DMS79 (cell line): ENCODE data around the gene CTNND2.
"Not testable (repeated sequence)": the region's sequence is repeated elsewhere in the genome, so short reads cannot be mapped to it uniquely, and the experiment has no call there.

Source experiments
- DNase-seq: peaks from one replicate; lab custom pipeline; 2025; lab: John Stamatoyannopoulos, UW

Gene CTNND2

DNA sequence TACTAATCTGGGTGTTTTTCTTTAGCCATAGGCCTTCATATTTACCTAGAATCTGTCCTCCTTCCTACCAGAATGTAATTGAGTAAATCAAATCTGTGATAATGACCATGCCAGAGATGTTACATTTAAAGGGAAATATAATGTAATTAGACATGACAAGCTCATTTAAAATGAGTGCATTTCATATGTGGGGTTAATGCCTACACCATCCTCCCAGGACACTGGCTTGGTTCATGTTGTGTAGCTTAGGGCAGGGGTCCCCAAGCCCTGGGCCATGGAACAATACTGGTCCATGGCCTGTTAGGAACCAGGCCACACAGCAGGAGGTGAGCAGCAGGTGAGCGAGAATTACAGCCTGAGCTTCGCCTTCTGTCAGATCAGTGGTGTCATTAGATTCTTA lies 866.3 kb downstream of the CTNND2 start:
- DNase-seq: no peak

DNA sequence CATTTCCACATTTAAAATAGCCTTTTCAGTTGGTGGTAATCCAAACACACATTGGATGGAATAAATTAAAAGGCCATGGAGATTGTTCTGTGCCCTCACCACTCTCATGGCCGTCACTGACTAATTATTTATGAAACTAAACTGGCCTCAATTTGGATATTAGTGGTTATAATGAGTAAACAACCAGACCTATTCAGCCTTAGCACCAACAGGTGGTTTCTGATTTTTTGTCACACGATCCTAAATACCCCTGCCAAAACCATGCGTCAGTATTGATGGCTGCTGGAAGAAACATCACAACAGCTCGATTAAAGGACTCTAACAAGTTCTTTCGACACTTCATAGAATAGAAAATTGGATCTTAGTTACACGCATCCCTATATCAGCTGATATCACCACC lies 867.2 kb downstream of the CTNND2 start:
- DNase-seq: no peak

DNA sequence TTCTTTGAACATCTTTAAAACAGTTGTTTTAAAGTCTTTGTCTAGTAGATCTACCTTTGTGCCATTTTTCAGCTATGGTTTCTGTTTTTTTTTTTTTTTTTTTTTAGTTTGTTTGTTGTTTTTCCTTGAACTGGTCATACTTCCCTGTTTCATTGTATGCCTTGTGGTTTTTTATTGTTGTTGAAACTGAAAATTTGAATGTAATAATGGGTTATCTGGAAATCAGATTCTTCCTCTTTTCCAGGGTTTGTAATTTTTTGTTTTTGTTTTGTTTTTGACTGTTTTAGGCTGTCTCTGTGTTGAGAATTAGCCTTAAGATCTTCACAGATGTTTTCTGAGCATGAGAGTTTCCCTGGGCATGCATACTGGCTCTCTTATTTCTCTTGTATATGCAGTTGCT lies 873.6 kb downstream of the CTNND2 start:
- no peak for DNase-seq

DNA sequence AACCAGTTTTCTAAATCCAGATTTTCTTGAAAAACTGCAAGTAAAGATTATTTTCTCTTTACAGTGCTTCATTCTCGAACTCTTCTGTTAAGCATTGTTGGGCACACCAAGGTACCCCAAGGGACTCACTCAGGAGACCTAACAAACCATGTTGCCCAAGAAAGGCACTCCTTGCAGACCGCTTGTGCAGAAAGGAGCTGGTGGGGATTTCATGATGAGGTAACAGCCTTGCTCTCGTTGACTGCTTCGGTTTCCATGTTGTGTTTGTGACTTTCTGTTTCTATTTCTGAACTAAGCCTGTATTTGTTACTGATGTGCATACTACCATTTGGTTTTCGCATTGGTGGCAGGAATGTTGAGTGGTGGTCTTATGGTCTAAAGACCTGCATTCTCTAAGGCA lies 876.6 kb downstream of the CTNND2 start:
- DNase-seq: no peak

DNA sequence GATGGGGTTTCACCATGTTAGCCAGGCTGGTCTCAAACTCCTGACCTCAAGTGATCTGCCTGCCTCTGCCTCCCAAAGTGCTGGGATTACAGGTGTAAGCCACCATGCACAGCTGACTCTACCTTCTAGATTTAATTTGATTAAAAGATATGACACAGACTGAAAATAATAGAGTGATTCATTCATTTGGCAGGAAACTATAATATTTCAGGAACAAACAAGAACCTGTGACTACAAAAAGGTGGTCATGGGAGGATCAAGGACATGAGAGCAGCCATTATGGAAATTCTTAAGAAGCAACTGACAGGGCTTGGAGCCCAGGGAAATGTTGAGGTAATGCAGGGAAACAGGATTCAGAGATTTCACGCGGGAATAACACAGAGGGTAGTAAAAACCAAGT lies 877.7 kb downstream of the CTNND2 start:
- no peak for DNase-seq

DNA sequence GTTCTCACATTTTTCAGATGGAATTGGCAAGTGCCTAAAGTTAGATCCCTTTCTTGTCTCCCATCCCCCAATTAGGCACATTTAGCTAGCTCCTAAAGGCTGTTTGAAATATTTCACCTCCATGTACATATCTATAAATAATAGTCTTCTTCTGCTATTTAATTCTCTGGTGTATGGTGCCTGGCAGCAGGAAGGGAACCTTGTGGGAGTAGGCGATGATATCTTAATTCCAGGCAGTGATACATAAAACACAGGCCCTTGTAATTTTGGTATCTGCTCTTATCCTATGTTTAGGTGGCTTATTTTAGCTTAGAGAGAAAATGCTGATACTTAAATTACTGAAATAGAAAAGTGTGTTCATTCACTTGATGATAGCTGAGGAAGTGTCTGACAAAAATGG lies 880.3 kb downstream of the CTNND2 start:
- DNase-seq: no peak

DNA sequence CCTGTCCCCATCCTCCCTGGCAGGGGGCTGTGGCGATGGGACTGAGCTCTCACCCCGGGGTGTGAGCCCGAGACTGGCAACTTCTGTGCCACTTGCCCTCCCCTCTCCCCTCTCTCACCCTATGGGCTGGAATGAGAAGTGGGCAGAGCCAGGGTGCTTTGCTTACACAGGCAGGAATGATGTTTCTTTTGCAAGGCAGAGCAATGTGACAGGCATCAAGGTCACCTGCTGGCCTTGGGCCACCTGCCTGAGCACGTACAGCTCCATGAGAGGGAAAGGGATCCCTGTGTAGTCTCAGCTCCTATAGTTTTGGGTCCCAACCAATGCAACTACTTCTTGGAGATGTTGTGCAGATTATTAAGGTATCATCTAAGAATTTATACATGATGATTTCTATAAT lies 890.5 kb downstream of the CTNND2 start:
- no peak for DNase-seq

DNA sequence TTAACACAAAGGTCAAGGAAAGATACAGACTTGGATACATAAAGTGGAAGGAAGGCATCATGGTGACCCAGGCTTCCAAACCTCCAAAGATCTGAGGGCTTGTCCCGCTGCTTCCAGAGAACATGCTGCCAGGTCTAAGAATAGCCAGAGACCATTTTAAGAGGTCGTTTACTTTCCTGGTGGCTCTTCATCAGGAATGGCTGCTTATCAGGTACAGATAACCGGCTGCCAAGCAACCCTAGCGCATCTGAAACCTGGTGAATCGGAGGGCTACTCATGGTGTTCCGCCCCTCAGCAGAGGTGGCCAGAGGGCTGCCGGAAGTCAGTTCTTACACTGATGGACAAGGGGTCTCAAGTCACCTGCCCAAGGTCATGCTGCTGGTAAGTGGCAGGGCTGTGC lies 892.0 kb downstream of the CTNND2 start:
- no peak for DNase-seq

DNA sequence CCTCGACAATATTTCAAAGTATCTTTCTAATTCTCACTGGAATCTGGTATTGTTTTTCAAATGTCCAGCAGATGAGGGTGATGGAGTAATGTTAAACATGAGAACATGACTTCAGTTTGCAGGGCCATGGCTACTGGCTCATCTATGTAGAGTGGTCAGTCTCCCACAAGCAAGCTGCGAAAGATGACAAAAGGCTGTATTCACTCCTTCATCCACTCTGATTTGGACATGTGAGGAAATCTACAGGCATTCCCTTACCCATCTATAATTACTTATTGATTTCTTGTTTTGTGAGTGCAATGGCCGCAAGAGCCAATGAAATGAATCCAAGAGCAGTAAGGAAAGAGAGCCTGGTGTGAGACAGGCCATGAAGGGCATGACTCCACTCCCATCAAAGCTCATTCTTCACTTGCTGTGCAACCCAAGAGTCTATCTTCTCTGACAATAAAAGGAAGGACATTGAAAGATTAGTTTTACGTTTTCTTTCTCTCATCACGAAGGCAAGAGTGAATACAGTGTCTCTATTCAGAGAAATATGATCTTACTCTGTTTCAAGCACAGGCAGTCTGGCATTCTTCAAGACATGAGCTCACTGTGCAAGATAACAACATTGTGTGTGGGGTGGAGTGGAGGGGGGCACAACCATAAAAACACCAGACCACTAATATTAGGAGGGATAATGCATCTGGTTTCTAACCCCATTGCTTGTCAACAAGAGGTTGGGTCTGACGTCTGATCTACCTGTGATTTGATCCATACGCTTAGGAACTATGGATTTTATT lies 893.6 kb downstream of the CTNND2 start:
- no peak for DNase-seq

DNA sequence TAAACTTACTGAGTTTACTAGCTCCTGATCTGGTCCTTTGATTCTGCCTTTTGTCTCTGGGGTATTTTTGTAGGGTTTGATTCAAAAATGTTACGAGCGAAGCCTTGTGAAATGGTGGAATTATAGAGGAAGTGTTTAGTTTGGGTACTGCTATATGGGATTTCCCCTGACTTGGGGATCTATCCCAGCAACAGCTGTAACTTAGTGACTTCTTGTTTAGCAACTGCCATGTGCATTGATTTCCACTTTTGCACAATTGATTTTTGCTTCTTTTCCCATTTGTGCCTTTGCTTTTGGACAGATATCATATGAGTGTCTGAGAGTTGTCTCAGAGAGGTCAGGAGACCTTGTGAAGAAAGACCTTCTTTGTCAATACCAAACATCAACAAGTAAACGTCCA lies 894.7 kb downstream of the CTNND2 start:
- DNase-seq: no peak

DNA sequence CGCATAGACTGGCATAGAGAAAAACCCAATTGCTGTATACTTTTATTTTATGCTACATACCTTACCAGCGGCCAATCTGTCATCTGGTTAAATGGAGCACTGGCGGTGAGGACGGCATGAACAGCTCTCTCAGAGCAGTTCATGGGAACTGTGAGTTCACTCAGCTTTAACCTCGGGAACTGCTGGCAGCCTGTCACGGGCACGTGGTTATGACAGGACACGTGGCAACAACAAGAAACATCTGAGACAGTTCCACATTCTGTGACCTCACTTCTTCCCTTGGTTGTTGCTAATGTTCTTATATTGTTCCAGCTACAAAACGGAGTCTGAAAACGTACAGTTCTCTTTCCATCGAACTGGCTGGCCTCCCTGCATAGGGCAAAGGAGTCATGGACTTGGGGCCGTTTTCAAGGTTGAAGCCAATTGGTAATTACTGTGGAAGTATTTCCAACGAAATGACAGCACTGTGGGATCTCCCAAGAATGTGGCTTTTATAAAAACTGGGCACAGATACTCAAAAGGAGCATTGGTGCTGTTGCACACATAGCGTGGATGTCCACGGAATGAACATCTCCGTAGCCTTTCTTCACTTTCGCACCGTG lies 896.9 kb downstream of the CTNND2 start:
- DNase-seq: no peak

DNA sequence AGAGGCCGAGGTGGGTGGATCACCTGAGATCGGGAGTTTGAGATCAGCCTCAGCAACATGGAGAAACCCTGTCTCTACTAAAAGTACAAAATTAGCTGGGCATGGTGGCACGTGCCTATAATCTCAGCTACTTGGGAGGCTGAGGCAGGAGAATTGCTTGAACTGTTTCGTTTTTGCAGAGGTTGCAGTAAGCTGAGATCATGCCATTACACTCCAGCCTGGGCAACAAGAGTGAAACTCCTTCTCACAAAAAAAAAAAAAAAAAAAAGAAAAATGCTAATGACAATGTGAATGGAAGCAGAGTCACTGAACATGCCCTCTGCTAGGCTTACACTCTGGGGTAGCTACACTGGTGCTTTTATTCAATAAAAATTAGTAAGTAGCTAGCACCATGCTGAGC lies 899.7 kb downstream of the CTNND2 start:
- DNase-seq: not testable (repeated sequence)

DNA sequence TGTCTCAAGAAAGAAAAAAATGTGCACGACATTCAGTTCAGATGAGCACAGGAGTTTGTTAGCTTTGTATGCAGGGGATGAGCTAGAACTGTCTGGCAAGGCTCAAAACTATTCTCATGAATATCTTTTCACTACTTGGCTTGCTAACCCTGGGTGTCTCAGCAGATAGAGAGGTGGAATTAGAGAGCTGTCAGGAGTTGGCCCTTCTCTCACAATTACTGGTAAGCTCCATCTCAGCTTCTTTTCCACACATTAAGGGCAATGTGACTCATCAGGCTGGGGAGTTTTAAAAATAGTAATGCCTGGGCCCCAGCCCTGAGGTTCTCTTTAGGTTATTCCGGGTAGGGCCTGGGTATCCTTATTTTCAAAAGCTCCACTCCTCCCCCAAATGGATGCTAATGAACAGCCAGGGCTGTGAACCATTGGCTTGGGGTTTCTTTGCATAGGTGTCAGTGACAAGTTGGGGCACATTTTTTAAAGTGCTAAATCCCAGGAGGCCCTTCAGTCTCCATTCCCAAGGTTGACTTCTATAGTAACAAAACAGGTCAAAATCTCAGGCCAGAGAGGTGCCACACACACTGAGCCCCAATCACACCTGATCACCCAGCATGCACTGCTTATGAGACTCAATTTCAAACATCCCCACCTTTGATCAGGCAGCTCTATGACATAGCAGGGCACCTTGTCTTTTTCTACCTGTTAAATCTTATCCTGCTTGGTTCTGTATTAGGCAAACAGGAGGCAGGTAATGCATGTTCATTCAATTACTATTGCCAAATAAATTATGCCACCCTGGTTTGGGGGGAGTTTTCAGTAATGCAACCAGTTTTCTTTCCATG lies 903.5 kb downstream of the CTNND2 start:
- no peak for DNase-seq

DNA sequence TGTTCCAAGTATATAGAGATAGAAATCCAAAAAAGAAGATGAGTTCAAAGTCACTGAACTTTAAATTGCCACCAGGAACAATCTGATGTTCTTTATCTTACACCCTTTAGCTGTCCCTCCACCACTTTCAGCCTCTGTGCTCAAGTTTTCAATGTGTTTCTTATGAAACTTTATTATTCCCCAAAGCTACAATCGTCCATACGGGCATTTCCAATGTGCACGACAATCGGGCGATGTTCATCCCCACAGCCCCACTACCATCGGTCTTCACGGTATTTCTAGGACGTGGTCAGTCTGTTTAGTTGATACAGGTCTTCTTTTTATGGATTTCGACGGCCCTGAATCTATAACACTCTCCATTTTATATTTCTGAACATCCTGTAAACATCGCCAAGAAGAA lies 904.5 kb downstream of the CTNND2 start:
- no peak for DNase-seq

DNA sequence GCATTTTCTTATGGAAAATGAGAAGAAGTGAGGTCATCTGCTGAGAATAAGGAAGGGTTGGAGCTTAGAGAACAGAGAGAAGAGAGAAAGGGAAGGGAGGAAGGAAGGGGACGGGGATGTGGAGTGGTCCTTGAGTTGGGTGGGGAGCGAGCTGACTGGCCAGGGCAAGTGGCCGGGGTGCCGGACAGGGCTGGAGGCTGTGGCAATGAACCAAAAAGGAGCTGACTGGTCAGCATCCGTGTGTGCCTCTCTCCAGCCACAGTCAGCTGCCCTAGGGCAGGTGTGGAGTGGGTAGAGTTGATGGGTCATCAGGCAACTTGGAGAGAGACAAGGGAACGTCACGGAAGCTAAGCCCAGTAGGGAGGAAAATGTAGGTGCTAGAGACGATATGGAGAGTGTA lies 908.4 kb downstream of the CTNND2 start:
- no peak for DNase-seq

DNA sequence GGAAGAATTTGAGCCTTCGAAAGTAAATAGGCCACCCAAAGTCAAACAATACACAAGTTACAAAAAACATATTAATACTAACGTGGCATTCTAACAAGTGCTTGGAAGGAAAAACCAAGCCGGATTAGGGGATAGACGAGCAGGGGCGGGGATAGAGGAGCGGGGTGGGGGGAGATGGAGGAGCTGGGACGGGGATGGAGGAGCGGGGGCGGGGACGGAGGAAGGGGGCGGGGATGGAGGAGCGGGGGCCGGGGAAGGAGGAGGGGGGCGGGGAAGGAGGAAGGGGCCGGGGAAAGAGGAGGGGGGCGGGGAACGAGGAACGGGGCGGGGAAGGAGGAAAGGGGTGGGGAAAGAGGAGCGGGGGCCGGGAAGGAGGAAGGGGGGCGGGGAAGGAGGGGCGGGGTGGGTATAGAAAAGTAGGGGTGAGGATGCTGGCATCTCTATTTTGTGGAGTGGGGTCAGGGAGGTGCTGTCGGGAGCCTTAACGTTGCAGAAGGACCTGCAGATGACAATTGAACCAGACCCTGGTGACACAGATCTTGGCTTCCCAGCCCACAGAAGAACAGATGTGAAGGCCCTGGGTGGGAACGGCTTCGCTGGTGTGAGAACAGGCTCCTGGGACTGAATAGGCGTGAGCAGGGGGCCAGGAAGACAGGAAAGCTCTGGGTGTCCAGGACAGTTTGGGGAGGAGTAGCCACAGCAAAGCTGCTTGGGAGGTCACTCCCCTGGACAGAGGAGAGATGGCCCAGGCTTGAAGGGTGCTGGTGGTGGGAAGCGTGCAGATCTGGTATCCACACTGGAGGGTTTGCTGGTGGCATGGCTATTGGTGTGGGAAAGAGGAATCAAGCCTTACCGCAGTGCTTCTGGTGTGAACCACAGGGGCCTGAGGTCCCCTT lies 909.9 kb downstream of the CTNND2 start:
- DNase-seq: no peak

DNA sequence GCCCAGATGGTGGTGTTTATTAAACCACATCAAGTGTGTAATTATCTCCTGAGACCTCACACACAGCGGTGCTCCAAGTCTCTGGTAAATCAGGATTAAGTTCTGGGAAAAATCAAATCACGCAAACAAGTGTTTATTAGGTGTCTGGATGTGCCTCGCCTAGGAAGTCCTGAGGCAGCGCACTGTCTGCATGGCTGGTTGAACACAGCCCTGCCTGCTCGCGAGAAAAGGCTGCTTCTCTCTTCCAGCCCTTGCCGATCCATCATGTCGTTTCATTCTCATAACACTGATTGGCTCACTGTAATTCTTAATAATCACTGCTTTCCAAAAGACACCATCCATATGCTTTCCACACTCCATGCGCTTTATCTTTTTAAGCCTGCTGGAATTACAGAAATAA lies 913.6 kb downstream of the CTNND2 start:
- no peak for DNase-seq

DNA sequence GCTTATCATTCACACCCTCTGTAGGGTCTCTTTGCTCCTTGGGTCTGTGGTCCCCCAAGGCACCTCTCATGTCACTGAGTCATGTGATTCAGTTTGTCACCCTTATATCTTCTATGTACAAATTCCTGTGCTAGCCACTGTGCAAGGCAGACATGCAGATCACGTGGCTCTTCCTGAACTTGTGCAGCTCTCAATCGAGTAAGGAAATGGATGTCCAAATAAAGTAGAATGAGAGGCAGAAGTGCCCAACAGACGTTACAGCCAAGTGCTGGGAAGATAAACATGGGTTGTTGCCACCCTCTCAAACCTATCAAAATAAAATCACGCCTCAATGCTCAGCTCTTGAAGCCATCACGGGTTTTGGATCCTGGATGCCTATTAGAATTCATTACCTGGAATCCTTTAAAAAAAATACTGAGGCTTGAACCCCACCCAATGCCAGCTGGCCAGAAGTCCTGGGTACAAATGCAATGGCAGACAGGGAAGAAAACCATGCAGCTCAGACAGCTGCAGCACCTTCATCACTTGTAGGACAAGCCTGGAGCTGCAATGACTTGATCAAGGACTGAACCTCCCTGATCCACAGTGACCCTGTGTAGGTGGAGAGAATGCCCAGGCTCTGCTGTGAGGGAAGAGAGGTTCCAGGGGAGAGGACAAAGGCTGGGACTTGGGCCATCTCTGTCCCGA lies 914.5 kb downstream of the CTNND2 start:
- DNase-seq: no peak

DNA sequence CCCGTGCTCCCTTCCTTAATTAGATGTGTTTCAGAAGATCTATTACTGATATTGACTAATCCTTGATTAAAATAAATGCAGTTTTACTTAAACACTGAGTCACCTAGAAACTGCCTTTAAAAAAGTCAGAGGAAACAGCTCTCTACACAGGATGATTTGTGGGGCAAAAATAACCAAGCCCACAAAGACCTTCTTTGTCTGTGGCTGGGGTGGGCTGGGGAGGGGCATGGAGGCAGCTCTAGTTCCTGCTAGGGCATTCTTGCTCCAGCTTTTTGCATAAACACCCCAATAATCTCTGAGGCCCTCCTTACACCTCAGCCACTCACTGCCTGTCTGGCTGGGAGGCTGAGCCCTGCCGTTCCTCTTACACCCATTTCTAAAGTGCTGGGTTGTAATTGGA lies 915.6 kb downstream of the CTNND2 start:
- no peak for DNase-seq

DNA sequence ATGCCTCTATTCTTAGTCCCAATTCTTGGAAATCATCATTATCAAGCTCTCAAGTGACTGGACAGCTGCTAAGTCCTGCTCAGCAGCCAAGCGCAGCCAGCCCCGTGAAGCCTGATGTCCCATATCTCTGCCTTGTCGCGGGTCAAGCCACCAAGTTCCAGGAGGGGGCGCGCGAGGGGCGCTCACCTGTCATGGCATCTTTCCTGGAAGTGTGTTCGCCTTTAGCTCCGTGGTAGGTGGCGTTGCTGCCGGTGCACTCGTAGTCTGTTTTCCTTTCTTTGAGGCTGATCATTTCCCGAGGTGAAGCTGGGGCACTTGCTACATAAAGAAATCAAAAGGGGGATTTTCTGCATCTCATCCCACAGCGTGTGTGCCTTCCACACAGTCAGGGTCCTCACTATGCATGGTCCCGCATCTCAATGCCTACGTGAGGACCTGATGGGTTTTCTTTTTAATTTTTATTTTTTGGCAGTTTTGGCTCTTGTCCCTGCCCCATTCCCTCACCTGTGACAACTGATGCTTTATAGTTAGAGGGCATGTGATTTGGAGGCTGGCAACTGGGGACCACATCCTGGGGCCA lies 916.2 kb downstream of the CTNND2 start:
- DNase-seq: no peak

DNA sequence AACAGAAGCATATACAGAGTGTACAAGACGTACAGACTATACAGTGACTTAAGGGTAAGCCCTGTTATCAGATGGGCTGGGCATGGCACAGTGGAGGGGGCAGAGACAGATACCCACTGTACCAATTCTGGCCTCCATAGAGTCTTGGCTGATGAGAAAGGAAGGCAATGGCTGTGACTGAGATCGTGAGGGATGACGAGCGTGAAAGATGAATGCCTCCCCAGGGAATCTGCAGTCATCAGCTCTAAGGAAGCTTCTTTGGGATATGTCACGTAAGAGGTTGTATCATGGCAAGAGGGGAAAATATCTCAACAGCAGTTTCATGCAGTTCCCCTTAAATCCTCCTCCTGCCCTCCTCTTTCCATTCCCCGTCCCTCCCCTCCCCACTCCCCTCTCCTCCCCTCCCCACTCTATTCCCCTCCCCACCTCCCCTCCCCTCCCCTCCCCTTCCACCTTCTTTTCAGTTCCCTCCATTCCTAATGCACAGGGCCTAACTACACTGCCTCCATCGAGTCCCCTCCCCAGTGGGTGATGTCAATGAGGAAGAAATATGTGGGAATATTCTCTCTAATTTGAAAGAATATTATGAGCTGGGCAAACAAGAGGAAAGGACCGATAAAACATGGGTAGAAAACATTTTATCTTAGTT lies 916.8 kb downstream of the CTNND2 start:
- DNase-seq: no peak
